Activated CD4-positive, alpha-beta memory T cell treated with anti-CD3 and anti-CD28 coated beads for 36 hours (primary cell): Measurements from ENCODE around the gene ESYT3. TPM values are rescaled to one million over a fixed set of nuclear protein-coding genes. Genes with fewer than 3 reads are reported as not detected.

ENCODE experiments used
- CTCF ChIA-PET: fragments of 350-600 bp; sonication (Branson Sonifier 250); formaldehyde crosslinking; loops from one replicate; lab custom pipeline; 2021; ENCODE audit warnings: antibody characterized with exemption, inconsistent platforms; lab: Charles Lee
- POLR2A ChIA-PET: fragments of 350-600 bp; sonication (Branson Sonifier 250); formaldehyde crosslinking; loops from one replicate; lab custom pipeline; 2021; ENCODE audit warnings: antibody characterized with exemption; lab: Charles Lee
- DNase-seq: peaks from one replicate; pipeline ENCODE4 v3.0.0-alpha.2; 2020
- H3K27ac Mint-ChIP-seq: one replicate; pipeline ENCODE4 v1.8.0; 2021; ENCODE audit warnings: mixed read lengths
- H3K27me3 Mint-ChIP-seq: one replicate; pipeline ENCODE4 v1.8.0; 2021; ENCODE audit warnings: mixed read lengths
- H3K36me3 Mint-ChIP-seq: one replicate; pipeline ENCODE4 v1.8.0; 2021; ENCODE audit warnings: mixed read lengths
- H3K4me1 Mint-ChIP-seq: one replicate; pipeline ENCODE4 v1.8.0; 2021; ENCODE audit warnings: low read depth, mixed read lengths
- H3K4me3 Mint-ChIP-seq: one replicate; pipeline ENCODE4 v1.8.0; 2021; ENCODE audit warnings: mild to moderate bottlenecking, mixed read lengths
- H3K9me3 Mint-ChIP-seq: one replicate; pipeline ENCODE4 v1.8.0; 2021; ENCODE audit warnings: mixed read lengths
- intact Hi-C: fragments of 100-400 bp; cut with micrococcal nuclease; formaldehyde crosslinking; loops from one replicate; pipeline ENCODE4 v1.15.1; 2023
- total RNA-seq, 2 experiments: library from RNA; stranded (reverse); gene quantifications; one replicate each; pipeline ENCODE4 v1.2.3, GENCODE V29; 2021

Gene ESYT3
- total RNA-seq, 2 experiments from 2014 or later: 0.17 to 0.19 TPM

DNA sequence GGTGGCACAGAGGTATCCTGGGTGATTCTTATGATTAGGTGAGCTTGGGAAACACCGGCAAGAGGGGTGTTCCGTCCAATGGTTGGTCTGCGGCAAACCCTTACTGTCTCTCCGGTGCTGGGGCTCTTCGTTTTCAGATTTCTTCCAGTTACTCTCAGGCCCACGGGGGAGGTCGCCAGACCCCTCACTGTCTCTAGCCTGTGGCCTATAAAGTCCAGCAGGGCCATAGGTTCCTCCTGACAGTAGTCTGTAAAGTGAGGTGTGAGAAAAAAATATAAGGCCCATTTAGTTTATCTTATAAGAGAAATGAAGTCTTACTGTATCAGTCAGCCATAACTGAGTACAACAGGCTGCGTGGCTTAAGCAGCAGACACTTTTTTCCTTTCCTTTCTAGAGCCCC is 1.4 kb downstream of the ESYT3 start:
- intact Hi-C loops: no loop called here
- Mint-ChIP-seq H3K36me3 (no peaks in the 10 kb centered on the region), H3K9me3 (no peaks in the 10 kb centered on the region), H3K4me3 (no peak overlapping the region), H3K4me1 (peaks cover 10% of the 10 kb centered on the region), H3K27ac (no peak overlapping the region), H3K27me3 (peaks cover 50% of the 10 kb centered on the region)
- no peak for DNase-seq
- CTCF ChIA-PET: interaction anchor here (1.5 to 3.3 kb wide), 2 partner anchors 17 to 19 kb away, joined by 5 to 24 read pairs; no protein-coding TSS in a partner anchor
- POLR2A ChIA-PET: no interaction called here

GRCh38 chr3:138437281-138437680 is 2.9 kb downstream of the ESYT3 start:
- H3K4me1 Mint-ChIP-seq: peaks cover 10% of the 10 kb centered on the region
- no peak overlapping the region for H3K27ac Mint-ChIP-seq
- ChIA-PET POLR2A (no interaction called here), CTCF (interaction anchor here (1.5 kb wide), 1 partner anchor 18 kb away, joined by 5 read pairs; no protein-coding TSS in a partner anchor)
- intact Hi-C loops: no loop called here
- no peaks in the 10 kb centered on the region for H3K36me3 Mint-ChIP-seq
- no peak for DNase-seq
- no peak overlapping the region for H3K4me3 Mint-ChIP-seq
- peaks cover 47% of the 10 kb centered on the region for H3K27me3 Mint-ChIP-seq
- H3K9me3 Mint-ChIP-seq: no peaks in the 10 kb centered on the region

- ChIA-PET CTCF (interaction anchor here (1.4 kb wide), 1 partner anchor 21 kb away, joined by 3 read pairs; no protein-coding TSS in a partner anchor), POLR2A (no interaction called here)
- Mint-ChIP-seq H3K9me3 (no peaks in the 10 kb centered on the region), H3K36me3 (no peaks in the 10 kb centered on the region), H3K27me3 (peaks cover 34% of the 10 kb centered on the region), H3K4me1 (peaks cover 6% of the 10 kb centered on the region), H3K27ac (no peak overlapping the region), H3K4me3 (no peak overlapping the region)
- no peak for DNase-seq
- intact Hi-C loops: no loop called here
Observed at GRCh38 chr3:138438896-138439295, 4.5 kb downstream of the ESYT3 start.

DNA sequence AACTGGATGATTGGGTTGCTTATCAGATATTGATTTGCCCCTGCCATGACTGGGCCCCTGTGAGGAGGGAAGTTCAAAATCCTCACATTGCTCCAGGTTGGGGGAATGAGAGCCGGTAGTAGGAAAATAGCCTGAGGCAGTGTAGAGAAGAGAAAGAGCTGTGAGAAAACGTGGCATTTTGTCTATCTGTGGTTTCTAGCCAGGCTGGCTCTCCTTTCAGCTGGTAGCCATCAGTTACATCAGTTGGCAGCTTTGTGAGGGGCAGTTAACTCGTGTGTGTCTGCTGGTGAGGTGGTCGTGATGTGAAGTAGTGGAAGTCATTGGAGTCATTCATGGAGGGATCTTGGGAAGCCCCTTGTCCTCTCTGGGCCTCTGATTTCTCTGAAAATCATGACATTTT is 5.2 kb downstream of the ESYT3 start:
- H3K4me1 Mint-ChIP-seq: peaks cover 2% of the 10 kb centered on the region
- ChIA-PET CTCF (interaction anchor here (1.0 kb wide), 1 partner anchor 22 kb away, joined by 4 read pairs; no protein-coding TSS in a partner anchor), POLR2A (interaction anchor here (0.6 kb wide), 1 partner anchor 497 kb away, joined by 3 read pairs; no protein-coding TSS in a partner anchor)
- H3K9me3 Mint-ChIP-seq: no peaks in the 10 kb centered on the region
- H3K27ac Mint-ChIP-seq: no peak overlapping the region
- H3K4me3 Mint-ChIP-seq: no peak overlapping the region
- DNase-seq: no peak
- H3K27me3 Mint-ChIP-seq: peaks cover 31% of the 10 kb centered on the region
- H3K36me3 Mint-ChIP-seq: no peaks in the 10 kb centered on the region
- intact Hi-C loops: no loop called here

DNA sequence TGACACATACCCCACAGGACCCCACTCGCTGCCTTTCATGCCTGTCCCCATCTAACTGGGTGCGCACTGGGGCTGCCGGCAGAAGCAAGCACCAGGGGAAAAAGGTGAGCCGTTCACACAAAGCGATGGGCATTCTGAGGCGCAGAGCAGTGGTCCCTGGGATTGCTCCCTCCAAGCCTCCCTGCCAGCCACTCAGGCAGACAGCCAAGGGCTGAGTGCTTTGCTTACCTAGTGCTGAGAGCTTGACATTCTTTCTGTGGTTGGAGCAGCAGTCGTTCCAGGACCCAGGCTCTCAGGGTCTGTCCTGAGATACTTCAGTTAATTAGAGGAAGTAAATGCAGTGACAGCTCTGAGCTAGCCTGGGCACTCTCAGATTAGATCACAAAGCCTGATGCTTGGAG is 5.7 kb downstream of the ESYT3 start:
- Mint-ChIP-seq H3K9me3 (no peaks in the 10 kb centered on the region), H3K4me1 (peaks cover 2% of the 10 kb centered on the region), H3K36me3 (no peaks in the 10 kb centered on the region), H3K27ac (no peak overlapping the region), H3K4me3 (no peak overlapping the region), H3K27me3 (peaks cover 31% of the 10 kb centered on the region)
- ChIA-PET POLR2A (interaction anchor here (0.6 kb wide), 1 partner anchor 496 kb away, joined by 3 read pairs; no protein-coding TSS in a partner anchor), CTCF (interaction anchor here (1.0 kb wide), 1 partner anchor 22 kb away, joined by 4 read pairs; no protein-coding TSS in a partner anchor)
- no peak for DNase-seq
- intact Hi-C loops: no loop called here

DNA sequence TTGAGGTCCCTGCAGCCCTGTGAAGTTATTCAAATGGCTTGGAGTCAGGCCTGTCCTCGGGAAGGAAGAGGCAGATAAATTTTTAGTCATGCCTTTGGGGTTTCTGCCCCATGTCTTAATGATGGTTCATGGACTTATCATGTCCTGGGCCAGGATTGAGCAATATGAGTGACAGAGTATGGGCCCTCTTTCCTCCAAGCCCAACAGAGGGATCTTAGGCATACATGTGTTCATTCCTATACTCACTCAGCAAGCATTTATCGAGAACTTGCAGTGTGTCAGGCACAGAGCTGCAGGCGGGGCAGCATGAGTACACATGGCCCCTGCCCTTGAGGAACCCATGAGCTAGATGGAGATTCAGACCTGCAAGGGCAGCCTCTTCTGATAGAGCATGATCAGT is 6.2 kb downstream of the ESYT3 start:
- Mint-ChIP-seq H3K27me3 (peaks cover 31% of the 10 kb centered on the region), H3K4me3 (no peak overlapping the region)
- CTCF ChIA-PET: interaction anchor here (1.0 kb wide), 1 partner anchor 23 kb away, joined by 4 read pairs; no protein-coding TSS in a partner anchor

GRCh38 chr3:138441256-138441655 is 6.8 kb downstream of the ESYT3 start:
- CTCF ChIA-PET: no interaction called here

More for the DNA sequence above, 6.2 kb downstream of the ESYT3 start:
- Mint-ChIP-seq H3K27ac (no peak overlapping the region), H3K36me3 (no peaks in the 10 kb centered on the region), H3K9me3 (no peaks in the 10 kb centered on the region), H3K4me1 (no peaks in the 10 kb centered on the region)
- intact Hi-C loops: no loop called here
- DNase-seq: no peak
- POLR2A ChIA-PET: no interaction called here

GRCh38 chr3:138441742-138442141 is 7.3 kb downstream of the ESYT3 start:
- POLR2A ChIA-PET: no interaction called here
- peaks cover 20% of the 10 kb centered on the region for H3K27me3 Mint-ChIP-seq
- intact Hi-C loops: no loop called here
- no peaks in the 10 kb centered on the region for H3K9me3 Mint-ChIP-seq
- H3K36me3 Mint-ChIP-seq: no peaks in the 10 kb centered on the region
- H3K4me3 Mint-ChIP-seq: no peak overlapping the region
- no peak overlapping the region for H3K27ac Mint-ChIP-seq
- DNase-seq: no peak
- H3K4me1 Mint-ChIP-seq: no peaks in the 10 kb centered on the region
- CTCF ChIA-PET: no interaction called here

More at GRCh38 chr3:138441256-138441655, 6.8 kb downstream of the ESYT3 start:
- Mint-ChIP-seq H3K36me3 (no peaks in the 10 kb centered on the region), H3K9me3 (no peaks in the 10 kb centered on the region), H3K4me1 (no peaks in the 10 kb centered on the region), H3K4me3 (no peak overlapping the region), H3K27ac (no peak overlapping the region), H3K27me3 (peaks cover 24% of the 10 kb centered on the region)
- intact Hi-C loops: no loop called here
- POLR2A ChIA-PET: no interaction called here
- no peak for DNase-seq

GRCh38 chr3:138442433-138442832 is 8.0 kb downstream of the ESYT3 start:
- Mint-ChIP-seq H3K9me3 (no peaks in the 10 kb centered on the region), H3K36me3 (no peaks in the 10 kb centered on the region), H3K27me3 (peaks cover 14% of the 10 kb centered on the region), H3K4me3 (no peak overlapping the region), H3K27ac (no peak overlapping the region), H3K4me1 (no peaks in the 10 kb centered on the region)
- intact Hi-C loops: no loop called here
- DNase-seq: no peak
- CTCF ChIA-PET: interaction anchor here (1.0 kb wide), 1 partner anchor 25 kb away, joined by 3 read pairs; no protein-coding TSS in a partner anchor
- POLR2A ChIA-PET: no interaction called here

DNA sequence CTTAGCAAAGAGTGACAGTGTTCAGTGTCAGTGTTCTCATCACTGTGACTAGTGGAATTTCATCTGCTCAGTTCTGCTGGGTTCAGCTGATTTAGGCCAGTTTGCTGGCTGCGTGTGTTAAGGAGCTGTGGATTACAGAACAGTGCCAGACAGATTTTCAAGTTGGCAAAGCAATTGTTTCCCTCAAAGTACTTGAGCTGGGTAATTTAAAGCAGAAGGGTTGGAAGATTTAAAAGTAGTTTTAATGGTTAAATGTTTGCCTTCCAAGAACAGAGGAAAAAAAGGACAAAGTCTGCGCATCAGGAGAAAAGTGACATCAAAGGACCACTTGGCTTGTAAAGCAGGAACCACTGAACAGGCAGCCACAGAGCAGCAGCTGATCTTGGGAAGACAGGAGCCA is 8.7 kb downstream of the ESYT3 start:
- Mint-ChIP-seq H3K27me3 (peaks cover 8% of the 10 kb centered on the region), H3K36me3 (no peaks in the 10 kb centered on the region), H3K4me1 (no peaks in the 10 kb centered on the region), H3K9me3 (no peaks in the 10 kb centered on the region), H3K27ac (no peak overlapping the region), H3K4me3 (no peak overlapping the region)
- DNase-seq: no peak
- POLR2A ChIA-PET: no interaction called here
- CTCF ChIA-PET: interaction anchor here (1.0 kb wide), 1 partner anchor 26 kb away, joined by 3 read pairs; no protein-coding TSS in a partner anchor
- intact Hi-C loops: no loop called here

GRCh38 chr3:138443521-138444503 is 9.4 kb downstream of the ESYT3 start:
- POLR2A ChIA-PET: no interaction called here
- Mint-ChIP-seq H3K36me3 (no peaks in the 10 kb centered on the region), H3K4me3 (no peak overlapping the region), H3K9me3 (no peaks in the 10 kb centered on the region), H3K4me1 (no peaks in the 10 kb centered on the region), H3K27ac (no peak overlapping the region), H3K27me3 (peaks cover 4% of the 10 kb centered on the region)
- CTCF ChIA-PET: interaction anchor here (1.0 kb wide), 1 partner anchor 26 kb away, joined by 3 read pairs; no protein-coding TSS in a partner anchor
- intact Hi-C loops: no loop called here
- no peak for DNase-seq

DNA sequence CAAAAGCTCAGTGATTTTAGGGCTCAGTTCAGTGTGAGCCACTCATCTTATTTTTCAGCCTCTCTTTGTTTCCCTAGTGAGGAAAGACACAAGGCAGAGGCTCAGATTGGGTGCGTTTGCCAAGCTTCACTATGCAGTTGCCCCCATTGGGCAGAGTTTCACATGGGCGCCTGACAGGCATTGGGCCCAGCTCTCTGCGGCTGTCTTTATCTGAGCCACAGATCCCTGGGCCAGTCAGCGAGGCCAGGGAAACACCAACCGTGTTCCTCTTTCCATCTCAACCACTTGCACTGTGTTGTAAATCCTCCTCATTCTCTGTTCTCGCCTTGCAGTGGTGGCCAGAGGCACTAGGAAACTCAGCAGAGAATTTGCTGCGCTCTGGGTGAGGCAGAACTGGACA is 10.8 kb downstream of the ESYT3 start:
- Mint-ChIP-seq H3K4me3 (no peak overlapping the region), H3K9me3 (no peaks in the 10 kb centered on the region), H3K27me3 (no peaks in the 10 kb centered on the region), H3K36me3 (no peaks in the 10 kb centered on the region), H3K27ac (no peak overlapping the region), H3K4me1 (no peaks in the 10 kb centered on the region)
- ChIA-PET POLR2A (no interaction called here), CTCF (interaction anchor here (0.9 kb wide), 1 partner anchor 13 kb away, joined by 3 read pairs; no protein-coding TSS in a partner anchor)
- intact Hi-C loops: no loop called here
- no peak for DNase-seq
